Islet of Langerhans (tissue), 1 donor: ENCODE measurements around the gene KLHL29.

ENCODE experiments used
- FAIRE-seq: peaks from one replicate; lab custom pipeline; 2011; peaks lifted over from hg19 to GRCh38; lab: Jason Lieb, UNC

Gene KLHL29

DNA sequence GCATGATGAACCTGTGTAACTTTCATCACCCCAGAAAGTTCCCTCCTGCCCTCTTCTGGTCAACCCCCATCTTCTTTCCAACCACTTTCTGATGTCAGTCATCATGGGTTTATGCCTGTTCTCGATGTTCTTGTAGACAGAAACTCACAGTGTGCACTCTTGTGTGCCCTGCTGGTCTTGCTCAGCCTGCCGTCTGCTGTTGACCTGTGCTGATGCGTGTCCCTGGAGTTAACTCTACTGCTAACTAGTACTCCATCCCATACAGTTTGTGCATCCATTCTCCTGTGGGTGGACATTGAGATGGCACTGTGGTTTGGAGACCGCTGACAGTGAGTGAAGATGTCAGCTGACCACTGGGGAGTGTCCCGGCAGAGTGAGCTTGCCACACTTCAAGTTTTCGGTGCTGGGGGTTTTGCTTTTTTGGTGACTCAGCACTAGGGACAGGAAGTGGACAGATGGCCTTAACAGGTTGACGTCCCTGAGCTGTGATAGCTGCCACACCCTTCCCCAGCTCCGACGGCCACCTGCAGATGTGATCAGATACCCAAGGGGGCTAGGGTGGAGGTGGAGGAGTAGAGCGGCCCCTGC is 14.8 kb downstream of the KLHL29 start:
- no peak for FAIRE-seq

DNA sequence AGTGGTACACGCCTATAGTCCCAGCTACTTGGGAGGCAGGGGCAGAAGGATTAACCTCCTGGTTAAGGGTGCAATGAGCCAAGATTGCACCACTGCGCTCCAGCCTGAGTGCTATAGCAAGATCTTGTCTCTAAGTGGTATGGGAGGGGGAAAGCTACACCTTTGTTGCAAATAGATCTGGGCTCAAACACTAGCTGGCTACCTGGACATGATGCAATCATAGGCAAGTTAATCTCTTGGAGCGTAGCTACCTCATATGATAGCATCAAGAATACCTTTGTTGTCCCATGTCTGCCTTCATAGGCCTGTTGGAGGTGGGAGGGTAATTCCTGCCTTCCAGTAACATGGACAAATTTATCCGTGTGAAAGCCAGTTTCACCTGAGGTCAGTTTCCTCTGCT is 15.7 kb downstream of the KLHL29 start:
- no peak for FAIRE-seq

DNA sequence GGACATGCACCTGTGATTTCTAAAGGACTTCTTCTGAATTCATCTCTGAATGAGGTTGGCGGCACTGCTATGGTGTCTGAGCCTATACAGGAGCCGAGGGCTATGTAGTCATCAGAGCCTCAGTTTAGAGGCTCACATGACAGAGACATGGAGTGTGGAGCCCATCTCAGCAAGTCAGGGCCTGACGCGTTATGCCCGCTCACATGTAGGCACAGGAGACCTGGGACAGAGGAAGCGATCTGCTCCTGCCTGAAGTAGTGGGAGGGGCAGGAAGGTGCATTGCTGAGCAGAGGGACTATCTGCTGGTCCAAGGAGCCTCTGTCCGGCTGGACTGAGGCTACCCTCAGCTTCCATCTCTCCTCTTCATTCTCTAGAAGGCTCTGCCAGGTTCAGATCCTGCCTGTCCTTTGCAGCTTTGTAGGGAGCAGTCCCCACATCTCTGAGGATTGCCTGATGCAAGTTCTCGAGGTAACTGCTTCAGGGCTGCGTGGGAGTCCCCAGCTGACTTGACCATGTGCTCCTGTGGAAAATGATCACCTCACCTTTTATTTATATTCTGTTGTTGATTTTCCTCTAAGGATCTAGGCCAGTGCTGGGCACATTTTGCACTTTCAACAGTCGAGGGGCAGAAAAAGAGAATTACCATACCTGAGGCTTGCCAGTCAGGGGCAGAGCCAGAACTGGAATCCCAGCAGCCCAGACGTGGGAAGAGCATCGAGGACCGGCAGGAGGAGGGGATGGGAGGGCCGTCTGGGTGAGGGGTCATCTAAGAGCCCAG is 16.6 kb downstream of the KLHL29 start:
- no peak for FAIRE-seq

- FAIRE-seq = no peak
Observed at GRCh38 chr2:23402205-23402740, 17.3 kb downstream of the KLHL29 start.

- FAIRE-seq = no peak
Observed at GRCh38 chr2:23404426-23404825, 19.4 kb downstream of the KLHL29 start.

DNA sequence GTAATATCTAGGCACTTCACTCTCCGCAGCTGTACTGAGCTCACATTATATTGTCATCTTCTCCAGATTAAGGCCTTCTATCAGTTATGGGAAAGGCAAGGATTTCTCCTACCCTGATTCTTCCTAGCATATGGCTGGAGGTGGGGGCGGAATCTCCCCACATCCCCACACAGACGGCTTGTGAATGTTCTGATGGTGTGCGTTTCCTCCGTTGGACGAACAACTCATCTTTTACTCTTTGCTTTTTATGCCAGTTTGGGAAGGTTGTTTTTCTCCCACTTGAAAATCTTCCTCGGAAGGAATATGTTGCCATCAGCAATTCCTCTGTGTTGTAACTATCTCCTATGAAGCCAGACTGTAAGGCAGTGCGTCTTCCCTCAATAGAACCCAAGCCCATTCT is 24.3 kb downstream of the KLHL29 start:
- FAIRE-seq = no peak

- FAIRE-seq = no peak
Observed at GRCh38 chr2:23410596-23410995, 25.6 kb downstream of the KLHL29 start.

- no peak for FAIRE-seq
Observed at GRCh38 chr2:23411752-23412431, 26.9 kb downstream of the KLHL29 start.

- FAIRE-seq = no peak
Observed at GRCh38 chr2:23412556-23413155, 27.7 kb downstream of the KLHL29 start.

DNA sequence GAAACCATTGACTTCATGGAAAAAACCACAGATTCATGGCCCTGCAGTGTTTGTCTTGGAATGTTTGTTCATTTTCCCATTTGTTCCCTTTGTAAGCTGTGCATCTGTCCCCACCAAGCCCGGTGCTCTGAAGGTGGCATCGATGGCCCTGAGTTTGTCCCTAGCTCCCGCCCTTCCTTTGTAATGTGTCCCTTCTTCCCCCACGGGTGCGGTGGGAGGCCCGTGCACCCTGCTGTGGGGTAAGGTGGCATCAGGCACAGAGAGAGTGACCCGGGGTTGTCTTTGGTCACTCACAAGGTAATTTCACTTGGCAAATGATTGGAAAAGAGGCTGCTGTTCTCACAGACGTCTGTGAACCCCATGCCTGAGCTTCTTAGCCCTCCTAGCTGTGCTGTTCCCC is 28.7 kb downstream of the KLHL29 start:
- FAIRE-seq = no peak

DNA sequence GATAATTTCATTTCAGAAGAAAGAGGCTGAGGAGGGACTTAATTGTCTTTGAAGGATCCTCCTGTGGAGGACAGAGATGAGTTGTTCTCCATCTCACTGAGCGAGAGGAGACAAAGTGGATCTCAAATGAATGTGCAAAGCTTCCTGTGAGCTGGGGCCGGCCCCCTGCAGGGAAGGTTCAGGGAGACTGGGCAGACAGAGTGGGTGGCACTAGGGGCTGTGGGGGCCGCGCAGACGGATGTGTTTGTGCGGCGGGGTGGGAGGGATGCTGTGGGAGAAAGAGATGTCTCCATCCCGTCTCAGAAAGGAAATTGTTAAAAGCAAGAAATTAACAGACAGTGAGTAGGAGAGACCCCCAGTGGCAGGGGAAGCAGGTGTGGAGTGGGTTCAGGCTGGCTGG is 29.1 kb downstream of the KLHL29 start:
- FAIRE-seq = no peak

DNA sequence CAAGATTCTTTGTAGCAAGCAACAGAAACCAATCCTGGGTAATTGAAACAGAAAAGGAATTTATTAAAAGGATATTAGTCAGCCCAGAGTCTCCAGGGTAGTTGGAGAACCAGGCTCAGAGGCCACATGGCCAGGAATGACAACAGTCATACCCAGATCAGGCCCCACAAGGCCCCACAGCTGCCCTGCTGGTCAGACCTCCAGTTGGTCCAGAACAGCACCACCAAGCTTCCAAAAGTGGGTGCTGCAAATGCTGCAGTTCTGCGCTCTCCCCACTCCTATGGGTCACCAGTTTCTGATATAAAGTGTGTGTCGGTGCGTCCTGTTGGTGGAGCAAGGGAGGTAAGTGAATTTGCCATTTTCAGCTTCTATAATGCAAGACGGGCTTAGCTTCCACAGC is 29.9 kb downstream of the KLHL29 start:
- no peak for FAIRE-seq

- no peak for FAIRE-seq
Observed at GRCh38 chr2:23417310-23417709, 32.3 kb downstream of the KLHL29 start.

DNA sequence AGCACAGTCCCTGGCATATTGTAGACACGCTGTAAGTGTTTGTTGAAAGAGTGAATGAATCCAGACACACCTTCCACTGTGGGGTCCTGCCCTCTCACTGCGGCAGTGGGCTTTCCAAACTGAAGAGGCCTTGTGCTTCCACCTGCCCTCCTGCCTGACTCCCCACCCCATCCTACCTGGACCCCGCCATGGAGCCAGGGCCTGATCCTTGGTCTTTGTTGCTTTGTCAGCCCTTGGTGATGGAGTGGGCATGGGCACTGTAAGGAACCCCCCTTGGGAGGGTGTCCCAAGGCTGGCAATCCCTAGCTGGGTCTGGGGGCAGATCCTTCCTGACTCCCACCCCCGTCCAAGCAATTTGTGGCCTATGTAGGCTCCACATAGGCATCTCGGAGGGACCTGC is 33.1 kb downstream of the KLHL29 start:
- FAIRE-seq = no peak

- no peak for FAIRE-seq
Observed at GRCh38 chr2:23418461-23418911, 33.5 kb downstream of the KLHL29 start.

DNA sequence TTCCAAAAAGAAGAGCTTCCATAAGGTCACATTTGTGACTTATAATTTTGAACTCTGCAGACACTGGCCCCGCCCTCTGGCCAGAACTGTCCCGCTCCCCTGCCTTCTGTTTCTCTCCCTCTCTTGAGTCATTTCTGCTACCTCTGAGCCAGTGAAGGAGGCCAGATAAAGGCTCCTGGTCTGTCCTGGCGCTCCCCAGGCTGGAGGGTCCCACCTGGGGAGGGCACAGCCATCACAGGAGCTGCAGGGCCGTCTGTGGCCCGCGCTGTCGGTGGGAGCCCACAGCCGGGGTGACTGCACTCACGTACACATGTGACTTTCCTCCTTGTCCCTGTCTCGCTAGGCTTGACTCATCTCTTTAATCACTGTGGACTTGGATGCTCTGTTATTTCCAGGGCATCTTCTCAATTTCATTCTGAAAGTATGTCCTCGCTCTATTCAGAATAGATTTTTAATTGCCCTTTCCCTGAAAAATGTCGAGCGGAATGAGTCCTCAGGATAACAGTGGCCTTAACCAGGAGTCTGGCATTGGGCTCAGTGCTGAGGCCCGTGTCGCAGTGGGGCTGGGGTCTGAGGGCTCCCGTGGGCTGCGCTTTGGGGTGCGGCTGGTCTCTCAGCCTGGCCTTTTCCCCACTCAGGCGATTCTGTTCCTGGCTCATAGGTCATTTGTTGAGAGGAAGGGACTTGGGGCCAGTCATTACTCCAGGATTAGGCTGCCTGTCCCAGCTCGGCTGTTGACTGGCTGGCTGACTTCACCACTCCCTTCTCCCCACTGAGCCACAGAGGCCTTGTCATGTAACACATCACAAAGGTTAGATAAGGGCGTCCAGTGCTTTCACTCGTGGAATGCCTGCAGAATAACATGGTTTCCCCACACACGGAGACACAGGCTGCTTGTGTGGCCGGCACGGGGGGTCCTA is 34.5 kb downstream of the KLHL29 start:
- no peak for FAIRE-seq

- FAIRE-seq = no peak
Observed at GRCh38 chr2:23420091-23420839, 35.3 kb downstream of the KLHL29 start.

DNA sequence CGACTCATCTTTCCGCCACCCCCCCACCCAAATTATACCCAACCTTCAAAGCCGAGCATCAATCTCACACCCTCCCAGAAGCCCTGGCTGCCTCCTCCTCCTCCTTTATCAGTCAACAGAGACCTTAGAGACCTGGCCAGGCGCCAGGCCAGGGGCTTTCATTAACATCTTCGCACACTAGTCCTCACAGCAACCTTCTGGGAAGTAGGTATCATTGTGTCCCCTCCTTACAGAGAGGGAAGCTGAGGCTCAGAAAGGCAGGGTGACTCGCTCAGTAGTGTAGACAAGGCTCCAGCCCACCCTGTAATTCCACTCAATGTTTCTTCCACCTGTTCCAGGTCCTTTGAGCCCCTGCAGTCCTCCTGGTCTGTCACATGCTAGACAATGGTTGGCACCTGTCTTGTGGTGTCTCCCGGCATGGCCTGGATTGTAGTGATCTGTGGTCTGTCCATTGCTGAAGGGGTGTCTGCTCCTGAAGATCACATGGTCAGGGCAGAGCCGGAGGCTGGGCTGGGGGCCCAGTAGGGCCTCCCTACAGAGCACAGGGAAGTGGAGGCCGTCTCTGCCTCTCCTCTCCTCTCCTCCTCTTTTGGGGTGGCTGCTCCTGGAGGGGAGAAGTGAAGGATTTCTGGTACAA is 36.0 kb downstream of the KLHL29 start:
- no peak for FAIRE-seq

- no peak for FAIRE-seq
Observed at GRCh38 chr2:23422089-23423061, 37.4 kb downstream of the KLHL29 start.
